ENCODE data around the gene CNTNAP5. TPM values are rescaled to one million over a fixed set of nuclear protein-coding genes. Genes with fewer than 3 reads are reported as not detected.

CNTNAP5 gene
- total RNA-seq, 4 donors from 2014 or later: 0.20 to 1.4 (median 0.68) TPM; not detected in 1

DNA sequence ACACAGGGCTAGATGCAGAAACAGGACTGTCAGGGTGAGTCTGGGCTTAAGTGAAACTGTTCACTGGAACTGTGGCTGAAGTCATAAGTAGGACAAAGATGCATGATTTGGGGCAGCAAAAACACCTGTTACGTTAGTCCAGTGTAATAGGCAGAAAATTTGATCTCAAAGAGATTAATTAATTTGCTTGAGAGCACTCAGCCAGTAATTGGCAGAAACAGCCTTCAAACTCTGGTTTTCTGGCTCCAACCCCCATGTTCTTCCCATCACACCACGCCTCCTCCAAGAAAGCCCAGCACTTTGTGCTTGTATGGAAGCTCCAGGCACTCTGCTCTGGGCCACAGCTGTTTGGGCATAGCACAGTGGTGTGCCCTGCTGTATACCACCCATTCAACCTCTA is 54.0 kb downstream of the CNTNAP5 start:
- H3K27me3 ChIP-seq: no peaks in the 10 kb centered on the region
- no peaks in the 10 kb centered on the region for H3K4me1 ChIP-seq
- no peak overlapping the region for H3K4me3 ChIP-seq
- DNase-seq: no peak
- no peaks in the 10 kb centered on the region for H3K9me3 ChIP-seq
- WGBS, 2 donors (ENCODE audit: low coverage in 1 of 2): 60 to 75% methylated on average over 2 of the region's 2 CpGs
- intact Hi-C loops (cut with DNase I; ENCODE audit: low total_unique reads): no loop called here
- no peak overlapping the region for H3K27ac ChIP-seq
- in situ Hi-C loops (cut with MboI; ENCODE audit: low pct_ligation_motif_present in 1 of 4, low pct_unique_long_range_greater_than_20kb in 1 of 4, low sequenced_read_pairs in 3 of 4): no loop called here
- no peak for TF ChIP-seq EP300 (IDR thresholded peaks at IDR 0.05; ENCODE audit: low read depth)
- H3K36me3 ChIP-seq: no peaks in the 10 kb centered on the region

DNA sequence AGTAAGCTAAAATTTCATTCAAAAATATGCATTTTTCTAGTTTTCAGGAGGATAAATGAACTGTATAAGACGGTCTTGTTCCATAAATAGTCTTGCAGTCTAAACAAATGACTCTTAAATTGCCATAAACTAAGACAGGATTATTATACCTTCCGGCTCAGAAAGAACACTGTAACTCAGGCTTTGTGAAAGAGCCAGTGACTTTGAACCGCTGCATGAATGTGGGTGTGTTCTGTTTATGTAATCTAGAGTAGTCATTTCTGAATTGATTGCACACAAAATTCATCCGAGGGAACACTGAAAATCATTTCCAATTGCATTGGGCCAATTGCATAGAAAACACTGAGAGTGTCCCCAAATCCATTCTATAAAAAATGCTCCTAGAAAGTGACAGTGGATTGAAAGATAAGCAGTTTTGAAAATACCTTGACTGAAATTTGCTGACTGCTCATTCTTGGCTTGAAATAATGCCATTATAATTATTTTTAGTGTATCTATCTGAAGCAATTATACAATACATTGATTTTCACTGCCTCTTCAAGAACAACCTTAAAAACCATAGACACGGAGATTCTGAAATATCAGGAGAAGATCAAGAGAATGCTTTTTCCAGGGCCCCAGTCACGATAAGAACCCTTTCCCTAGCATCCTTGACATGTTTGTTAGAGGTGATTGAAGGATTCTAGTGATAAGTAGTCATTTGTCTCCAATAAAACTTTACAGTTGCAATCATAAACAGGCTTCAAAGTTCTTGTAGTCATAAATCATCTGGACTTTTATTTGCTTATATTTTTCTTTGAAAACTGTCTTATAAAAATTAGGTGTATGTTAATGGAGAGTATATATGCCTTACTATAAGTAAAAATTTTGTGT is 55.4 kb downstream of the CNTNAP5 start:
- 29% methylated on average over 4 to 6 of the region's 6 CpGs for WGBS, 2 donors (ENCODE audit: low coverage in 1 of 2)
- no peak for DNase-seq
- H3K9me3 ChIP-seq: no peaks in the 10 kb centered on the region
- H3K4me3 ChIP-seq: no peak overlapping the region
- no peaks in the 10 kb centered on the region for H3K36me3 ChIP-seq
- H3K27me3 ChIP-seq: no peaks in the 10 kb centered on the region
- in situ Hi-C loops (cut with MboI; ENCODE audit: low pct_ligation_motif_present in 1 of 4, low pct_unique_long_range_greater_than_20kb in 1 of 4, low sequenced_read_pairs in 3 of 4) (no loop called here), intact Hi-C loops (cut with DNase I; ENCODE audit: low total_unique reads) (no loop called here)
- TF ChIP-seq EP300 (IDR thresholded peaks at IDR 0.05; ENCODE audit: low read depth) (no peak), POLR2AphosphoS5 (IDR thresholded peaks at IDR 0.05) (no peak), POLR2A (IDR thresholded peaks at IDR 0.05) (no peak)
- TF ChIP-seq, protein P1, sequence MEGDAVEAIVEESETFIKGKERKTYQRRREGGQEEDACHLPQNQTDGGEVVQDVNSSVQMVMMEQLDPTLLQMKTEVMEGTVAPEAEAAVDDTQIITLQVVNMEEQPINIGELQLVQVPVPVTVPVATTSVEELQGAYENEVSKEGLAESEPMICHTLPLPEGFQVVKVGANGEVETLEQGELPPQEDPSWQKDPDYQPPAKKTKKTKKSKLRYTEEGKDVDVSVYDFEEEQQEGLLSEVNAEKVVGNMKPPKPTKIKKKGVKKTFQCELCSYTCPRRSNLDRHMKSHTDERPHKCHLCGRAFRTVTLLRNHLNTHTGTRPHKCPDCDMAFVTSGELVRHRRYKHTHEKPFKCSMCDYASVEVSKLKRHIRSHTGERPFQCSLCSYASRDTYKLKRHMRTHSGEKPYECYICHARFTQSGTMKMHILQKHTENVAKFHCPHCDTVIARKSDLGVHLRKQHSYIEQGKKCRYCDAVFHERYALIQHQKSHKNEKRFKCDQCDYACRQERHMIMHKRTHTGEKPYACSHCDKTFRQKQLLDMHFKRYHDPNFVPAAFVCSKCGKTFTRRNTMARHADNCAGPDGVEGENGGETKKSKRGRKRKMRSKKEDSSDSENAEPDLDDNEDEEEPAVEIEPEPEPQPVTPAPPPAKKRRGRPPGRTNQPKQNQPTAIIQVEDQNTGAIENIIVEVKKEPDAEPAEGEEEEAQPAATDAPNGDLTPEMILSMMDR (IDR thresholded peaks at IDR 0.05): no peak
- no peak overlapping the region for H3K27ac ChIP-seq
- no peaks in the 10 kb centered on the region for H3K4me1 ChIP-seq

DNA sequence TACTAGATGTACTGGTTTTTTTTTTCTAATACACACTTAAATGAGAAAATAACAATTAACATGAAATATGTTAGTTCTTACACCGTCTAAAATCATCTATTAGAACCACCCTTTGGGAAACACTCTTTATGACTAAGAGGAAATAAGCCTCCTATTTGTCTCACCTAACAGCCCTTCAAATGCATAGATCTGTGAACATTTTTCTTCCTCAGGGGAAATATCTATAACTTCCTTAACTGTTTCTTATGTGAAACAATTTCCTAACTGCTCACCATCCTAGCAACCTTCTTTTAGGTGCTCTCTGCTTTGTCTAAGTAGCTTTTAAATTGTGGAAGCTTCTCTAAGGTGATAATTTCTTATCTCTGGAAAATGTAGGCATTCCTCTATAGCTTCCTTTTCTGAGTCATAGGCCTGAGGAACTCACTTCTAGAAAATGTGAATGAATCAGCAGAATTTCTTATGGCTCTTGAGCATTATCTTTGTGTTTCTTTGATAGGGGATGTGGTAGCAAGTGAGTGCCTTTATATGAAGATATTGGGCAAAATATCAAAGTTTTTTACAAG is 56.1 kb downstream of the CNTNAP5 start:
- Histone ChIP-seq H3K4me1 (no peaks in the 10 kb centered on the region), H3K27ac (no peak overlapping the region), H3K9me3 (no peaks in the 10 kb centered on the region), H3K36me3 (no peaks in the 10 kb centered on the region), H3K27me3 (no peaks in the 10 kb centered on the region), H3K4me3 (no peak overlapping the region)
- TF ChIP-seq, protein P1 (IDR thresholded peaks at IDR 0.05): no peak
- TF ChIP-seq EP300 (IDR thresholded peaks at IDR 0.05; ENCODE audit: low read depth) (no peak), POLR2A (IDR thresholded peaks at IDR 0.05) (no peak), POLR2AphosphoS5 (IDR thresholded peaks at IDR 0.05) (no peak)
- 30 to 31% methylated on average over 1 of the region's 1 CpG for WGBS, 2 donors (ENCODE audit: low coverage in 1 of 2)
- DNase-seq: no peak
- in situ Hi-C loops (cut with MboI; ENCODE audit: low pct_ligation_motif_present in 1 of 4, low pct_unique_long_range_greater_than_20kb in 1 of 4, low sequenced_read_pairs in 3 of 4): no loop called here
- intact Hi-C loops (cut with DNase I; ENCODE audit: low total_unique reads): no loop called here

DNA sequence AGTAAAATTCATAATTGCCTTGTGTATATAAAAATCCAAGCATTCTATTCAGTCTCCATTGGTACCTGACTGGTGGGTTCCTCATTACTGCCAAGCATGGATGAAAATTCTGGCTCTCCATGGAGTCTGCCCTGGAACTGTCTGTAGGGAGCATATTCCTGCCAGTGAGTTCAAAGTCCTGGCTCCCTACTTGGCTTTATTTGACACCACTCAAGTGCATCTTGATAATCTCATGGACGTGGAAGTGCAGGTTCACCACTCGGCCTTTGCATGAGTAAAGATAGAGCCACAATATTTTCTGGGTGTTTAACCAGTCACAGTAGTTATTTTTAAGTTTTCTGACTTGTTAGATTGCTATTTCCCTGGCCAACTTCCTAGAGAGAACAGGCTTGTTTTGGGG is 63.5 kb downstream of the CNTNAP5 start:
- Histone ChIP-seq H3K4me1 (no peaks in the 10 kb centered on the region), H3K27ac (no peak overlapping the region), H3K27me3 (no peaks in the 10 kb centered on the region), H3K4me3 (no peak overlapping the region), H3K36me3 (no peaks in the 10 kb centered on the region), H3K9me3 (no peaks in the 10 kb centered on the region)
- 40 to 60% methylated on average over 1 to 2 of the region's 2 CpGs for WGBS, 2 donors (ENCODE audit: low coverage in 1 of 2)
- intact Hi-C loops (cut with DNase I; ENCODE audit: low total_unique reads): no loop called here
- TF ChIP-seq, protein P1 (IDR thresholded peaks at IDR 0.05): no peak
- TF ChIP-seq EP300 (IDR thresholded peaks at IDR 0.05; ENCODE audit: low read depth): no peak
- TF ChIP-seq POLR2A (IDR thresholded peaks at IDR 0.05): no peak
- TF ChIP-seq POLR2AphosphoS5 (IDR thresholded peaks at IDR 0.05): no peak
- in situ Hi-C loops (cut with MboI; ENCODE audit: low pct_ligation_motif_present in 1 of 4, low pct_unique_long_range_greater_than_20kb in 1 of 4, low sequenced_read_pairs in 3 of 4): no loop called here
- no peak for DNase-seq
